HAP-1 (cell line): ENCODE data around the gene ZBED1.
"Not testable (repeated sequence)": the region's sequence is repeated elsewhere in the genome, so short reads cannot be mapped to it uniquely, and the experiment has no call there.

ENCODE experiments used
- DNase-seq, 2 experiments: peaks; one replicate each; pipeline ENCODE4 v3.0.0-alpha.2; 2016 to 2020; ENCODE audit warnings: low spot score in 2 of 2
- H3K27me3 ChIP-seq: fragments of 250-450 bp; sonication (Bioruptor Pico); 2 replicates; pipeline ENCODE4 v1.5.1; 2020; ENCODE audit warnings: low read depth, mild to moderate bottlenecking, moderate library complexity
- H3K36me3 ChIP-seq: fragments of 250-450 bp; sonication (Bioruptor Pico); replicated peaks from 2 replicates; pipeline ENCODE4 v1.5.1; 2020; ENCODE audit warnings: mild to moderate bottlenecking
- H3K4me1 ChIP-seq: fragments of 250-450 bp; sonication (Bioruptor Pico); 2 replicates; pipeline ENCODE4 v1.5.1; 2020; ENCODE audit warnings: mild to moderate bottlenecking
- H3K4me3 ChIP-seq: fragments of 250-450 bp; sonication (Bioruptor Pico); 2 replicates; pipeline ENCODE4 v1.5.1; 2020; ENCODE audit warnings: mild to moderate bottlenecking, moderate library complexity
- H3K9me3 ChIP-seq: fragments of 250-450 bp; sonication (Bioruptor Pico); 2 replicates; pipeline ENCODE4 v1.5.1; 2020; ENCODE audit warnings: mild to moderate bottlenecking, moderate library complexity
- in situ Hi-C: fragments of 300-500 bp; cut with MboI; formaldehyde crosslinking; loops from 3 replicates; pipeline ENCODE4 v1.14.3; 2020; ENCODE audit warnings: low sequenced_read_pairs, inconsistent platforms, mixed read lengths

The ZBED1 gene

DNA sequence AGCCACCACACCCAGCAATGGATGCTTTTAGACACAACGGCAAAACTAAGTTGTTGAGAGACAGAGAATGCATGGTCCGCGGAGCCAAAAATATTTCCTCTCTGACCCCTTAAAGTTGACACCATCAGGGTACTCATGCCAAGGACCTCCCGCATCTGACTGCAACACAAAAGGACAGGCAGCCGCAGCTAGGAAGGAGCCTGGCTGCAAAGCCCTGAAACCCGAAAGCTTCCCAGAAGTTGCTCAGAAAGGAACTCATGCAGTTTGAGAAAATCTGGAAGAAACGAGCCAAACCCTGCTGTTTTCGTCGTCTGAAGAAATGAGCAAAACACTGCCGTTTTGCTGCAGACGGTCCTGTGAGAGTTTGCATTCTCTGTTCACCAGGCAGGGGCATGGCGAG, 16.5 kb downstream of the ZBED1 start:
- DNase-seq = no peak
- in situ Hi-C loops = no loop called here

DNA sequence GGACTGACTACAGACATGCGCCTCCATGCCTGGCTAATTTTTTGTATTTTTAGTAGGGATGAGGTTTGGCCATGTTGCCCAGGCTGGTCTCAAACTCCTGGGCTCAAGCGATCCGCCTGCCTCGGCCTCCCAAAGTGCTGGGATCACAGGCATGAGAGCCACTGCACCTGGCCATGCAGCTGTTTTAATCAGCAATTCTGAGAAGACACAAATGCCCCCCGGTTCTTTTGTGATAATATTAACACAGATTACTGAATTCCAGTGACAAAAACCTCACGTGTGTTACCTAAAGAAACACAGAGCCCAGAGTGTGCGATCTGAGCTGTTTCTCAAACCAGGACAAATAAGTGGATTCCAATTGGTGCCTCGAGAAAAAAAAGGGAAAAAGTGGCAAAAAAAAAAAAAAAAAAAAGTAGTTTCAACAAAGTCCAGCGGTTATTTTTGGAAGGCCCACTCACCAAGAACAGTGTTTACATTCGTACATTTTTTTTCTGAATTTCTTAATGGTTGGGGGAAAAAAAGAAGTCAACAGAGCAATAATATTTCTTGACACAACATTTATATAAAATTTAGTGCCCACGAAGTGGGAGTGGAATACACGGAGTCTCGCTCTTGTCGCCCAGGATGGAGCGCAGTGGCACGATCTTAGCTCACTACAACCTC, 17.2 kb downstream of the ZBED1 start:
- DNase-seq = no peak
- in situ Hi-C loops = no loop called here
- no peaks in the 10 kb centered on the region for H3K9me3 ChIP-seq
- H3K27me3 ChIP-seq = no peaks in the 10 kb centered on the region
- peaks cover 29% of the 10 kb centered on the region for H3K36me3 ChIP-seq
- H3K4me3 ChIP-seq = no peak overlapping the region
- H3K4me1 ChIP-seq = no peaks in the 10 kb centered on the region

More for the DNA sequence above, 16.5 kb downstream of the ZBED1 start:
- Histone ChIP-seq H3K36me3 (peaks cover 36% of the 10 kb centered on the region), H3K4me3 (no peak overlapping the region), H3K27me3 (no peaks in the 10 kb centered on the region), H3K4me1 (no peaks in the 10 kb centered on the region), H3K9me3 (no peaks in the 10 kb centered on the region)

GRCh38 chrX:2481597-2481996, 19.2 kb downstream of the ZBED1 start:
- H3K4me1 ChIP-seq, H3K9me3 ChIP-seq, DNase-seq, H3K36me3 ChIP-seq, H3K27me3 ChIP-seq, in situ Hi-C loops, H3K4me3 ChIP-seq: not testable (repeated sequence)

GRCh38 chrX:2479982-2480381, 20.8 kb downstream of the ZBED1 start:
- in situ Hi-C loops, DNase-seq, H3K4me1 ChIP-seq, H3K36me3 ChIP-seq, H3K4me3 ChIP-seq, H3K27me3 ChIP-seq, H3K9me3 ChIP-seq: not testable (repeated sequence)

- H3K36me3 ChIP-seq = no peaks in the 10 kb centered on the region
- no peak overlapping the region for H3K4me3 ChIP-seq
- in situ Hi-C loops = no loop called here
- H3K27me3 ChIP-seq = no peaks in the 10 kb centered on the region
- no peak for DNase-seq
- no peaks in the 10 kb centered on the region for H3K9me3 ChIP-seq
- peaks cover 10% of the 10 kb centered on the region for H3K4me1 ChIP-seq
Observed at GRCh38 chrX:2479420-2479780, 21.4 kb downstream of the ZBED1 start.

- peak in 1 of 2 experiments; percentile 26 for DNase-seq
- in situ Hi-C loops = no loop called here
- H3K36me3 ChIP-seq = no peaks in the 10 kb centered on the region
- no peaks in the 10 kb centered on the region for H3K9me3 ChIP-seq
- peaks cover 10% of the 10 kb centered on the region for H3K4me1 ChIP-seq
- no peaks in the 10 kb centered on the region for H3K27me3 ChIP-seq
- no peak overlapping the region for H3K4me3 ChIP-seq
Observed at GRCh38 chrX:2478546-2479419, 22.0 kb downstream of the ZBED1 start.

GRCh38 chrX:2477313-2477712, 23.5 kb downstream of the ZBED1 start:
- H3K9me3 ChIP-seq, H3K4me3 ChIP-seq, H3K27me3 ChIP-seq, in situ Hi-C loops, H3K36me3 ChIP-seq, DNase-seq: not testable (repeated sequence)
- H3K4me1 ChIP-seq = peaks cover 10% of the 10 kb centered on the region

DNA sequence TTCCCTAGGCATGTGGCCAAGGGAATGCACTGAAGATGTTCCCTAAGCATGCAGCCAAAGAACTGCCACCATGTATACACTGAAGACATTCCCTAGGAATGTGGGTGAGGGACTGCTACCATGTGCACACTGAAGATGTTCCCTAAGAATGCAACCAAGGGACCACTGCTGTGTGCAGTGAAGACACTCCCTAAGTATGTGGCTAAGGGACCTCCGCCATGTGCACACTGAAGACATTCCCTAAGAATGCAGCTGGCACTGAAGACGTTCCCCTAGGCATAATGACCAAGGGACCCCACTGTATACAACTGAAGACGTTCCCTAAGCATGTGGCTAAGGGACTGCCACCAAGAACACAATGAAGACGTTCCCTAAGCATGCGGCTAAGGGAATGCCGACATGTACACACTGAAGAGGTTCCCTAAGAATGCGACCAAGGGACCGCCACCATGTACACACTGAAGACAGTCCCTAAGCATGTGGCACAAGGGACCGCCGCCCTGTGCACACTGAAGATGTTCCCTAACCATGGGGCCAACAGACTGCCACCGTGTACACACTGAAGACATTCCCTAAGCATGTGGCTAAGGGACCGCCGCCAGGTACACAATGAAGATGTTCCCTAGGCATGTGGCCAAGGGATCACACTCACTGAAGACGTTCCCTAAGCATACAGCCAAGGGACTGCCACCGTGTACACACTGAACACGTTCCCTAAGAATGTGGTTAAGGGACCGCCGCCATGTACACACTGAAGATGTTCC, 25.6 kb downstream of the ZBED1 start:
- Histone ChIP-seq H3K36me3 (no peaks in the 10 kb centered on the region), H3K4me1 (peaks cover 10% of the 10 kb centered on the region), H3K9me3 (0 out of 2 replicates have a peak, but pooled peaks cover 2% of the 10 kb centered on the region), H3K4me3 (peak overlapping the region; percentile 1; the same call in 1 of the 2 replicates), H3K27me3 (no peaks in the 10 kb centered on the region)
- DNase-seq = peak; percentile 49 to 74
- in situ Hi-C loops = no loop called here

- Histone ChIP-seq H3K4me1 (peaks cover 10% of the 10 kb centered on the region), H3K9me3 (0 out of 2 replicates have a peak, but pooled peaks cover 2% of the 10 kb centered on the region), H3K4me3 (peak overlapping the region; percentile 1; the same call in 1 of the 2 replicates), H3K36me3 (no peaks in the 10 kb centered on the region), H3K27me3 (no peaks in the 10 kb centered on the region)
- peak in 1 of 2 experiments; percentile 68 for DNase-seq
- in situ Hi-C loops = no loop called here
Observed at GRCh38 chrX:2474280-2474962, 26.4 kb downstream of the ZBED1 start.

- in situ Hi-C loops, H3K27me3 ChIP-seq, H3K9me3 ChIP-seq, H3K36me3 ChIP-seq, H3K4me3 ChIP-seq, DNase-seq: not testable (repeated sequence)
- H3K4me1 ChIP-seq = peaks cover 10% of the 10 kb centered on the region
Observed at GRCh38 chrX:2473064-2473463, 27.7 kb downstream of the ZBED1 start.

DNA sequence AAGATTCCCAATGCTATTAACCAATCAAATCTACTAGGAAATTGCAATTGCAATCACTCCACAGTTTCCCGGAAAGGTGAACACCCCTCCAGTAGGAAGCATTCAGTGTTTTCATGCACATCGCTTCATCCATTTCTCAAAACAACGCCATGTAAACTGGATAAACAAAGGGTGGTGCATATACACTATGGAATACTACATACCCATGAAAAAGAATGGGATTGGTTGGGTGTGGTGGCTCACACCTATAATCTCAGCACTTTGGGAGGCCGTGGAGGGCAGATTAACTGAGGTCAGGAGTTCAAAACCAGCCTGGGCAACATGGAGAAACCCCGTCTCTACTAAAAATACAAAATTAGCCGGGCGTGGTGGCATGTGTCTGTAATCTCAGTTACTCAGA, 29.1 kb downstream of the ZBED1 start:
- 0 out of 2 replicates have a peak, but pooled peaks cover 2% of the 10 kb centered on the region for H3K9me3 ChIP-seq

GRCh38 chrX:2471126-2471525, 29.6 kb downstream of the ZBED1 start:
- DNase-seq, H3K27me3 ChIP-seq, H3K36me3 ChIP-seq, H3K4me3 ChIP-seq, in situ Hi-C loops, H3K9me3 ChIP-seq: not testable (repeated sequence)
- peaks cover 10% of the 10 kb centered on the region for H3K4me1 ChIP-seq

More for the DNA sequence above, 29.1 kb downstream of the ZBED1 start:
- Histone ChIP-seq H3K36me3 (no peaks in the 10 kb centered on the region), H3K27me3 (no peaks in the 10 kb centered on the region), H3K4me1 (peaks cover 10% of the 10 kb centered on the region), H3K4me3 (no peak overlapping the region)
- in situ Hi-C loops = no loop called here
- no peak for DNase-seq

GRCh38 chrX:2469852-2470251, 30.9 kb downstream of the ZBED1 start:
- not testable (repeated sequence) for H3K27me3 ChIP-seq

More at GRCh38 chrX:2469852-2470251, 30.9 kb downstream of the ZBED1 start:
- H3K9me3 ChIP-seq, H3K4me1 ChIP-seq, H3K4me3 ChIP-seq, H3K36me3 ChIP-seq, DNase-seq, in situ Hi-C loops: not testable (repeated sequence)
